ENCODE data around the gene TUBA8.
"Not testable (repeated sequence)": the region's sequence is repeated elsewhere in the genome, so short reads cannot be mapped to it uniquely, and the experiment has no call there.

- not testable (repeated sequence) for TF ChIP-seq CTCF, POLR2A (IDR thresholded peaks at IDR 0.05)
Observed at GRCh38 chr22:18160641-18161040, 50.0 kb downstream of the TUBA8 start.
